Measurements from ENCODE around the gene DUSP22. TPM values are rescaled to one million over a fixed set of nuclear protein-coding genes. Genes with fewer than 3 reads are reported as not detected.

DUSP22 gene
- polyA plus RNA-seq, 1 of the 3 experiments (the other 2 are of a cell fraction) = 6.8 TPM

DNA sequence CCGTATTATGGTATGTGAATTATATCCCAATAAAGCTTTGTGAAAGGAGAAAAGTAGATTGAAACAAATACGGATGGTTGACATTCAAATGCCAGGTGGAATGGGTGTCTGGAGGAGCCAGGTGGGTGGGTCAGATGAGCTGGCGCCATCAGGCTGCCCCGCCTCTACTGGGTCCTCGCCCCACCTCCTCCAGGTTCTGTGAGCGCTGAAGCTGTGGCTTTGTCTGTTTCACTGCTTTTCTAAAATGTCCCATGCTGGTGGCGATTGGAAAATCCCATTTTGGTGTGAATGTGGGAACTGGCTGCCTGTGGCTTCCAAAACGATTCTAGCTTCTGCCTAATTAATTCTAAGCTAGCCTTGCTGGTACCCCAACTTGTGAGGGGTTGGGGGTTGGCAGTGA, 16.5 kb downstream of the DUSP22 start (continued):
- TF ChIP-seq, protein P1, sequence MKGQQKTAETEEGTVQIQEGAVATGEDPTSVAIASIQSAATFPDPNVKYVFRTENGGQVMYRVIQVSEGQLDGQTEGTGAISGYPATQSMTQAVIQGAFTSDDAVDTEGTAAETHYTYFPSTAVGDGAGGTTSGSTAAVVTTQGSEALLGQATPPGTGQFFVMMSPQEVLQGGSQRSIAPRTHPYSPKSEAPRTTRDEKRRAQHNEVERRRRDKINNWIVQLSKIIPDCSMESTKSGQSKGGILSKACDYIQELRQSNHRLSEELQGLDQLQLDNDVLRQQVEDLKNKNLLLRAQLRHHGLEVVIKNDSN (IDR thresholded peaks at IDR 0.05; ENCODE audit: borderline replicate concordance, low read depth) = no peak
- TF ChIP-seq NFIC (IDR thresholded peaks at IDR 0.05; ENCODE audit: borderline replicate concordance) = no peak
- no peak for TF ChIP-seq EZH2phosphoT487 (IDR thresholded peaks at IDR 0.05; ENCODE audit: borderline replicate concordance, low read depth)

DNA sequence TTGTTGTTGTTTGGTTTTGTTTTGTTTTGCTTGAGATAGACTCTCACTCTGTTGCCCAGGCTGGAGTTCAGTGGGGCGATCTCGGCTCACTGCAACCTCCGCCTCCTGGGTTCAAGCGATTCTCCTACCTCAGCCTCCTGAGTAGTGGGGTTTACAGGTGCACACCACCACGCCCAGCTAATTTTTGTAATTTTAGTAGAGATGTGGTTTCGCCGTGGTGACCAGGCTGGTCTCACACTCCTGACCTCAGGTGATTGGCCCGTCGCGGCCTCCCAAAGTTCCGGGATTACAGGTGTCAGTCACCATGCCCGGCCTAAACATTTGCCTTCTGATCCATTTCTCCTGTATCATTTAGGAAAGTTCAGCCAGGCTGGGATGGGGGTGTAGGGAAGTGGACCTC, 17.7 kb downstream of the DUSP22 start:
- H3K4me2 ChIP-seq = no peak overlapping the region
- no peaks in the 10 kb centered on the region for H3K9me3 ChIP-seq
- DNase-seq = no peak
- no peak overlapping the region for H2AFZ ChIP-seq (ENCODE audit: low read depth)
- no peak overlapping the region for H3K4me3 ChIP-seq (ENCODE audit: low read depth in 2 of 2, low read length in 1 of 2)
- H3F3A ChIP-seq (replicated peaks; ENCODE audit: insufficient read depth) = no peaks in the 10 kb centered on the region
- H3K27me3 ChIP-seq (ENCODE audit: insufficient read depth) = peaks cover 18% of the 10 kb centered on the region; the same call in 1 of the 2 replicates
- no peaks in the 10 kb centered on the region for H3K36me3 ChIP-seq (replicated peaks in 1 of 2; ENCODE audit: control insufficient read depth in 1 of 2, insufficient read depth in 2 of 2, low read length in 1 of 2)
- H3K9me2 ChIP-seq = no peaks in the 10 kb centered on the region
- TF ChIP-seq MEF2A (IDR thresholded peaks at IDR 0.05; ENCODE audit: borderline replicate concordance, low read depth) (no peak), PBX3 (IDR thresholded peaks at IDR 0.05) (no peak), RXRA (IDR thresholded peaks at IDR 0.05; ENCODE audit: borderline replicate concordance, low read depth) (no peak), FOXJ3 (CRISPR knock-in tag; IDR thresholded peaks at IDR 0.05) (no peak), RCOR1 (IDR thresholded peaks at IDR 0.05; ENCODE audit: low read length) (no peak), YY1 (IDR thresholded peaks at IDR 0.05; ENCODE audit: low read depth) (no peak), NFIC (IDR thresholded peaks at IDR 0.05; ENCODE audit: borderline replicate concordance) (no peak), USF2 (IDR thresholded peaks at IDR 0.05; ENCODE audit: borderline replicate concordance, low read depth, low read length) (no peak), TCF12 (IDR thresholded peaks at IDR 0.05) (no peak), SIN3A (IDR thresholded peaks at IDR 0.05; ENCODE audit: borderline replicate concordance, low read depth, low read length) (no peak), RAD21 (IDR thresholded peaks at IDR 0.05; ENCODE audit: low read length) (no peak), FOSL2 (IDR thresholded peaks at IDR 0.05; ENCODE audit: borderline replicate concordance, low read depth) (no peak)
- TF ChIP-seq, protein P2, sequence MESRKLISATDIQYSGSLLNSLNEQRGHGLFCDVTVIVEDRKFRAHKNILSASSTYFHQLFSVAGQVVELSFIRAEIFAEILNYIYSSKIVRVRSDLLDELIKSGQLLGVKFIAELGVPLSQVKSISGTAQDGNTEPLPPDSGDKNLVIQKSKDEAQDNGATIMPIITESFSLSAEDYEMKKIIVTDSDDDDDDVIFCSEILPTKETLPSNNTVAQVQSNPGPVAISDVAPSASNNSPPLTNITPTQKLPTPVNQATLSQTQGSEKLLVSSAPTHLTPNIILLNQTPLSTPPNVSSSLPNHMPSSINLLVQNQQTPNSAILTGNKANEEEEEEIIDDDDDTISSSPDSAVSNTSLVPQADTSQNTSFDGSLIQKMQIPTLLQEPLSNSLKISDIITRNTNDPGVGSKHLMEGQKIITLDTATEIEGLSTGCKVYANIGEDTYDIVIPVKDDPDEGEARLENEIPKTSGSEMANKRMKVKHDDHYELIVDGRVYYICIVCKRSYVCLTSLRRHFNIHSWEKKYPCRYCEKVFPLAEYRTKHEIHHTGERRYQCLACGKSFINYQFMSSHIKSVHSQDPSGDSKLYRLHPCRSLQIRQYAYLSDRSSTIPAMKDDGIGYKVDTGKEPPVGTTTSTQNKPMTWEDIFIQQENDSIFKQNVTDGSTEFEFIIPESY (IDR thresholded peaks at IDR 0.05; ENCODE audit: borderline replicate concordance, low read depth) = no peak
- TF ChIP-seq, protein P3, sequence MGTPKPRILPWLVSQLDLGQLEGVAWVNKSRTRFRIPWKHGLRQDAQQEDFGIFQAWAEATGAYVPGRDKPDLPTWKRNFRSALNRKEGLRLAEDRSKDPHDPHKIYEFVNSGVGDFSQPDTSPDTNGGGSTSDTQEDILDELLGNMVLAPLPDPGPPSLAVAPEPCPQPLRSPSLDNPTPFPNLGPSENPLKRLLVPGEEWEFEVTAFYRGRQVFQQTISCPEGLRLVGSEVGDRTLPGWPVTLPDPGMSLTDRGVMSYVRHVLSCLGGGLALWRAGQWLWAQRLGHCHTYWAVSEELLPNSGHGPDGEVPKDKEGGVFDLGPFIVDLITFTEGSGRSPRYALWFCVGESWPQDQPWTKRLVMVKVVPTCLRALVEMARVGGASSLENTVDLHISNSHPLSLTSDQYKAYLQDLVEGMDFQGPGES (IDR thresholded peaks at IDR 0.05; ENCODE audit: low read depth, low read length) = no peak
- TF ChIP-seq, protein P4, sequence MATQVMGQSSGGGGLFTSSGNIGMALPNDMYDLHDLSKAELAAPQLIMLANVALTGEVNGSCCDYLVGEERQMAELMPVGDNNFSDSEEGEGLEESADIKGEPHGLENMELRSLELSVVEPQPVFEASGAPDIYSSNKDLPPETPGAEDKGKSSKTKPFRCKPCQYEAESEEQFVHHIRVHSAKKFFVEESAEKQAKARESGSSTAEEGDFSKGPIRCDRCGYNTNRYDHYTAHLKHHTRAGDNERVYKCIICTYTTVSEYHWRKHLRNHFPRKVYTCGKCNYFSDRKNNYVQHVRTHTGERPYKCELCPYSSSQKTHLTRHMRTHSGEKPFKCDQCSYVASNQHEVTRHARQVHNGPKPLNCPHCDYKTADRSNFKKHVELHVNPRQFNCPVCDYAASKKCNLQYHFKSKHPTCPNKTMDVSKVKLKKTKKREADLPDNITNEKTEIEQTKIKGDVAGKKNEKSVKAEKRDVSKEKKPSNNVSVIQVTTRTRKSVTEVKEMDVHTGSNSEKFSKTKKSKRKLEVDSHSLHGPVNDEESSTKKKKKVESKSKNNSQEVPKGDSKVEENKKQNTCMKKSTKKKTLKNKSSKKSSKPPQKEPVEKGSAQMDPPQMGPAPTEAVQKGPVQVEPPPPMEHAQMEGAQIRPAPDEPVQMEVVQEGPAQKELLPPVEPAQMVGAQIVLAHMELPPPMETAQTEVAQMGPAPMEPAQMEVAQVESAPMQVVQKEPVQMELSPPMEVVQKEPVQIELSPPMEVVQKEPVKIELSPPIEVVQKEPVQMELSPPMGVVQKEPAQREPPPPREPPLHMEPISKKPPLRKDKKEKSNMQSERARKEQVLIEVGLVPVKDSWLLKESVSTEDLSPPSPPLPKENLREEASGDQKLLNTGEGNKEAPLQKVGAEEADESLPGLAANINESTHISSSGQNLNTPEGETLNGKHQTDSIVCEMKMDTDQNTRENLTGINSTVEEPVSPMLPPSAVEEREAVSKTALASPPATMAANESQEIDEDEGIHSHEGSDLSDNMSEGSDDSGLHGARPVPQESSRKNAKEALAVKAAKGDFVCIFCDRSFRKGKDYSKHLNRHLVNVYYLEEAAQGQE (IDR thresholded peaks at IDR 0.05; ENCODE audit: low read depth, low read length) = no peak
- TF ChIP-seq, protein P1 (IDR thresholded peaks at IDR 0.05; ENCODE audit: borderline replicate concordance, low read depth) = no peak
- TF ChIP-seq, protein P5, sequence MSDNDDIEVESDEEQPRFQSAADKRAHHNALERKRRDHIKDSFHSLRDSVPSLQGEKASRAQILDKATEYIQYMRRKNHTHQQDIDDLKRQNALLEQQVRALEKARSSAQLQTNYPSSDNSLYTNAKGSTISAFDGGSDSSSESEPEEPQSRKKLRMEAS (IDR thresholded peaks at IDR 0.05; ENCODE audit: low read depth) = no peak
- H3K27ac ChIP-seq (ENCODE audit: low read depth in 2 of 2, low read length in 1 of 2) = no peak overlapping the region
- no peaks in the 10 kb centered on the region for H3K79me2 ChIP-seq (ENCODE audit: insufficient read depth)
- ChIA-PET CTCF (interaction anchor here (0.7 to 1.3 kb wide), 2 partner anchors 14 to 1528 kb away, joined by 3 read pairs; no protein-coding TSS in a partner anchor), POLR2A (no interaction called here)
- 68% methylated on average over 12 of the region's 12 CpGs for WGBS (ENCODE audit: low lambda C conversion rate)
- H3K4me1 ChIP-seq (ENCODE audit: control insufficient read depth in 1 of 2, insufficient read depth in 2 of 2, low read depth in 1 of 2, low read length in 1 of 2) = no peaks in the 10 kb centered on the region; a peak in 1 of 4 replicates
- H4K20me1 ChIP-seq (ENCODE audit: insufficient read depth) = no peaks in the 10 kb centered on the region
- H3K9ac ChIP-seq = no peak overlapping the region
